Fibroblast of peridontal ligament (primary cell): ENCODE results near the gene TOP1.

Experiments
- DNase-seq: peaks from one replicate; pipeline ENCODE4 v3.0.0-alpha.2; 2010; ENCODE audit errors: extremely low read depth

TOP1 gene

DNA sequence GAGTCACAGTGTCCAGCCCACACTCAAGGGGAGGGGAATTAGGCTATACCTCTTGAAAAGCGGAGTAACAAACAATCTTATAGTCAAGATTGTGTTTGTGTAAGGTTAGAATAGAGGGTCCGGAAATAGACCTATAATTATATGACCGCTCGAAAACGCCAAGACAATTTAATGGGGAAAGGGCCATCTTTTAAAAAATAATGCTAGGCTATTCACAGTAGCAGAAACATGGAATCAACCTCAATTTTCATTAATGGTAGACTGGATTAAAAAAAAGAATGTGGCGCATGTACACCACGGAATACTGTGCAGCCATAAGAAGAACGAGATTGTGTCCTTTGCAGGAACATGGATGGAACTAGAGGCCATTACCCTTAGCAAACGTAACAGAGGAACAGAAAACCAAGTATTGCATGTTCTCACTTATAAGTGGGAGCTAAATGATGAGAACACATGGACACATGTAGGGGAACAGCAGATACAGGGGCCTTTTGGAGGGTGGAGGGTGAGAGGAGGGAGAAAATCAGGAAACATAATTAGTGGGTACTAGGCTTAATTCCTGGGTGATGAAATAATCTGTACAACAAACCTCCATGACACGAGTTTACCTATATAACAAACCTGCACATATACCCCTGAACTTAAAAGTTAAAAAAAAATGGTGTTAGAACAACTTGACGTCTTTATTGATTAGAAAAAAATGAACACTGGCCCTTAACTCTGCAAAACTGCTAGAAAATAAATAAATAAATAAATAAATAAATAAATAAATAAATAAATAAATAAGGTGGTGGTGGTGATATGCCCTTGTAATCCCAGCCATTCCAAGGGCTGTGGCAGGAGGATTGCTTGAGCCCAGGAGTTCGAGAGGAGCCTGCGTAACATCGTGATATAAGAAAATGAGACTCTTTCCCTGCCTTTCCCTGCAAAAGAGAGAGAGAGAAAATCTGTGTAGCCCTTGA lies 30.3 kb downstream of the TOP1 start:
- DNase-seq = no peak

DNA sequence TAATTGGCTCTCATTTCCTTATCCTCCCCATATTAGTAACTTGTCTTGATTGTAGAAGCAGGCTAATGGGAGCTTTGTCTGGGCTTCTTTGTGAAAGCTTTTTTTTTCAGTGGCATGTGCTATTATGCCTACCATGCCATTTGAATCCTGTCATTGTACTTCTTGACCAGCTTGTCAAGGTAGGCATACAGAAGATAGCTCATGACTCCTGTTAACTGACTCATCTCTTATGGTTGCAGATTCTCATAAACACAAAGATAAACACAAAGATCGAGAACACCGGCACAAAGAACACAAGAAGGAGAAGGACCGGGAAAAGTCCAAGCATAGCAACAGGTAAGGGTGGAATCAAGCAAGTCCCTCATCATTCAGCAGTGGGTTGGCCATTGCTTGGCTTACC lies 32.5 kb downstream of the TOP1 start:
- DNase-seq = no peak

DNA sequence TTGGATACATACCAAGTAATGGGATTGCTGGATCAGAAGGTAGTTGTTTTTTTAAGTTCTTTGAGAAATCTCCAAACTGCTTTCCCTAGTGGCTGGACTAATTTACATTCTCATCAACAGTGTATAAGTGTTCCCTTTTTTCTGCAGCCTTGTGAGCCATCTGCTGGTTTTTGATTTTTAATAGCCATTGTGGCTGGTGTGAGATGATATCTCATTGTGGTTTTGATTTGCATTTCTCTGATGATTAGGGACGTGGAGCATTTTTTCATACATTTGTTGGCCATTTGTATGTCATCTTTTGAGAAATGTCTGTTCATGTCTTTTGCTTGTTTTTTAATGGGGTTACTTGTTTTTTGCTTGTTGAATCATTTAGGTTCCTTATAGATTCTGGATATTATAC lies 34.8 kb downstream of the TOP1 start:
- no peak for DNase-seq

DNA sequence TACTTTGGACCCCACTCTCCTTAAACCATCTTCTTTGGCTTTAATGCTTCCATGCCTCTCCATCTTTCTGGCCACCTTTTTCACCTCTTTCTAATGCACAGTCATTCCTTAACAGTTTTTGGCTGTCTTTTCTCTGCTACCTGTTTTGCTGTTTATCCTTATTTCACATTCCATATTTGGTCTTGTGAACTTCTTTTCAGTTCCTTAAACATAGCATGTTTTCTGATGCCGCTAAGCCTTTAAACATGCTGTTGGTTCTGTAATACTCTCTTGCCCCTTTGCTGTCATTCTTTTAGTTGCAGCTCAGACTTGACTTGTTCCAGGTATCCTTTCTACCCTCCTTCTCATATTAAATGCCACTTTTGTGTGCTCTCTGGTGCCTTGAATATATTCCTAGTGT lies 35.8 kb downstream of the TOP1 start:
- no peak for DNase-seq

DNA sequence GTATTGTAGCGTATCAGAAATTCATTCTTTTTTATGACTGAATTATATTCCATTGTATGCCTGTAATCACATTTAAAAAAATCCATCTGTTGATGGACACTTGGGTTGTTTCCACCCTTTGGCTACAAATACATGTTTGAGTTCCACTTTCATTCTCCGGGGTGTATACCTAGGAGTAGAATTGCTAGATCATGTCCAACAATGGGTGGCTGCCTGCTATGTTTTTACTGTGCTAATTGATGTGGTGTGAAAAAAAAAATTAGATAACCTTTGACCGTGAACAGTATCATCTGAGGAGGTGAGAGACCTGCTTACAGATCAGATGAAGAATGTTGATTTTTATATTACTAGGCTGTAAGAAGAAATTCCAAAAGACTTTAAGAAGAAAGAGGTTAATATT lies 37.1 kb downstream of the TOP1 start:
- DNase-seq = no peak

DNA sequence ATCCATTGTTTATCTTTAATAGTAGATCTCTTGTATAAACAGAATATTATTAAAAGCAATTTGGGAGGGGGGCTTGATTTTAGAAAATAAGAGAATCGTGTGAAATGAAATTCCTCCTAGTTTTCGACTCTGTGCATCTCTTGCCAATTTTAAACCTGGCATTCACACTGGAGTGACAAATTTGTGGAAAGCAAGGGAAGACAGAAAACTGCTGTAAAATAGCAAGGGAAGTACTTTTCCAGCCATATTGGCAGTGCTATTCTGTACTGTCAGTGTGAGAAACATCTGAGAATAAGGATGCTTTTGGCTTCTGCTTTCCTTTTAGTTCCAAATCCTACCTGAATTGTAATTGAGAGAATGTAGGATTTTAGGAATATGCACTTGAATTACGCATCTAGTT lies 40.2 kb downstream of the TOP1 start:
- DNase-seq = no peak

DNA sequence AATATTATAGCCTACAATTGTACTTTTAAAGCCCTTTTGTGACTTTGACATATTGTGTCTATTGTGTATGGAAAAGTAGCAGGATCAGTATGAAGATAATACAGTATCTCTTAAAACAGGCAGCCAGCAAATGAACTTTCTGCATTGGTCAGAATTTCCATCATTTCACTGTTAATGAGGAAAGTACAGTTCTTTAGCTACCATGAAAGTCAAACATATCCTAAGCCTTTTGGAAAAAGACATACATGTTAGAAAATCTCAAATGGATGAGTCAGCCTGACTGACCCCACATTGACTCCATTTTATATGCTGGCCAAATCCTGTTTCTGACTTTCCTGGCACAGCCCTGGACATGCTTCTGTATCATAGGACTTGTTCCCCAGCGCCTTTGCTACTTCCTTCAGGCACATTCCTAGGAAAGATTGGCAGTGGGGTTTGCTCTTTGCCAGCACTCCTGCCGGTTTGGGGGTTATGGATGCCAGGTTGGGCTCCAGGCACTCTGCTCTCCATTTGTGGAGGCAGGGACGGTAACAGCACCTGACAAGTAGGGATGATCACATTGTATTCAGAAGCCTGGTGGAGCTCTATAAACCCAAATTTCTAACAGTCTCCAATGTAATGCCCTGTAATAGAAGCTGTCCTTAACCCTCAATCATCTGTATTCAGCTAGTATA lies 43.7 kb downstream of the TOP1 start:
- peak; percentile 89 for DNase-seq

DNA sequence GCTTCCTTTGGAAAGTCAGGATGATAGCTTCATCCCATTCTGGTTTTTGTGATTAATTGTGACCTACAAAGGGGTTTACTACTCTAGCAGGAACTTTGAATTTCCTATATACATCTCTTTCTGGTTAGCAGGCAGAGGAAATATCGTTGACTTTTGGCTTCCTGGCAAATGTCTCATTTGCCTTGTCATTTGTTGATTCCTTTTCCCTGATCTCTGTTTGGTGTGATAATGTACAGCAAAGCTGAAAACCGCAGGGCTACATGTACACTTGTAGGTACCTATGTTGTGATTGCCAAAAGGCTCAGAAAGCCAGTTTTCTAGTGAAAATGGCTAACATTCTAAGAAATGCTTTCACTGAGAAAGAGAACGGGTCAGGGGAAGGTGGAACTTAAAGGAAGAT lies 44.3 kb downstream of the TOP1 start:
- no peak for DNase-seq

DNA sequence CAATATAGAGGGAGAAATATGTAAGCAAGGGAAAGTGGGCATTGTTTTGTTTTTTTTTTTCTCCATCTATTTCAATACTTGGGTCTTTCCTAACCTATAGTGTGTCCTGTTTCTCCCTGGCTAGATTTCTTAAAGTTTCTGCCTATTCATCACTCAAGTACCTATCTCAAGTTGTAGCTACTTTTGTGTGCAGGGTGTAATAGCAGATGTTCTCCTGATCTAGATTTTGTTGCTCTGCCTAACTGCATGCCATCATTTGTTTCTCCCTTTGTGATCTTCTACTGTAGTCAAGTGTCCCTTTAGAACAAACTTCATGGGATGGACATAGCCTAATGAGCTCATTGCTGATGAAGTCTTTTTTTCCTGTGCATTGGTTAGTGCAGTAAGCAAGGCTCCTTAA lies 45.8 kb downstream of the TOP1 start:
- no peak for DNase-seq

DNA sequence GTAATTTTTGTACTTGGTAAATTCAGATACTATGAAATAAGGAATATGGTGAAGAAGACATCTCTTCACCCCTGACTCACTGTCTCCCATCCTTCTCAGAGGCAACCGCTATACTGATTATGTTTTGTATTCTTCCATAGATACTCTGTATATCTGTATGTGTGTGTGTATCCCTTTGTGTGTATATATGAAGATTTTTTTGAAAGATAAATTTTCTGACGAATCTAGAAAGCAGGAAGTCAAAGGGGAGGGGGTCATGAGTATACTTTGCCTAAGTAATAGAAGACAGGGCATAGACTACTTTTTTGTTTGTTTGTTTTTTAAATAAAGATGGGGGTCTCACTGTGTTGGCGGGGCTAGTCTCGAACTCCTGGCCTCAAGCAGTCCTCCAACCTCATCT lies 48.2 kb downstream of the TOP1 start:
- DNase-seq = no peak

DNA sequence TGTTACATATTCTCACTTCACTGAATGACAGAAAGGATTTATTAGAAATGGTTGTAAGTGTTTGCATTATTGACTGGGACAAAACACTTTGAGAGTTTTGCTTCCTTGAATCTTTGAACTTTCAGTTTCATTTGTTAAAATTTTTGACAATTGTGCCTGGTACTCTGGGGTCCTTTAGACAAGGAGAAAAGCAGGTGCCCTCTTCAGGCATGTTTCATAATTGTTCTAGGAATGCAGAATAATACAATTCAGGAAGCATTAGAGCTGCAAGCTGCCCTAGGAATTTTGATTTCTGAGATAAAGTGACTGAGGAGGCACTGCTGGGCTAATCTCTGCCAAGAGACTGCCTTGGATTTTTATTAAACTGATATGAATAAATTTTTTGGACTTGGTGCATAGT lies 49.7 kb downstream of the TOP1 start:
- DNase-seq = peak; percentile 75

DNA sequence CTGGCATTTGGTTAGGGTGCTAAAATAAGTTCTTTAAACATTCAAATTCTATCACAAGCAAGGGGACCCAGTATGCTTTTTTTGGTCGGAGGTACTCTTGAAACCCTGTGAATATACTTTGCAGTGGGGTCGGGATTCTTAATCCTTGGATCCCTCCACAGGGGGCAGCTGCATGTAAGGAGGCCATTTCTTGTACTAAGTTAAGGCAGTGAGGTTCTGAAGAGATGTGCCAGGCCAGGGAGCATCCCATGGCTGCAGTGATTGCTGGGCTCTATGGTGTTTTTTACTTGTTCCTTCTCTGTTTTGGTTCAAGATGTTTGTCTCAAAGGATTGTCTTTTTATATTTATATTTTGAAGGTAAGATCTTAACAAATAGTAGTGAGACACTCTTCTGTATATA lies 50.4 kb downstream of the TOP1 start:
- no peak for DNase-seq

DNA sequence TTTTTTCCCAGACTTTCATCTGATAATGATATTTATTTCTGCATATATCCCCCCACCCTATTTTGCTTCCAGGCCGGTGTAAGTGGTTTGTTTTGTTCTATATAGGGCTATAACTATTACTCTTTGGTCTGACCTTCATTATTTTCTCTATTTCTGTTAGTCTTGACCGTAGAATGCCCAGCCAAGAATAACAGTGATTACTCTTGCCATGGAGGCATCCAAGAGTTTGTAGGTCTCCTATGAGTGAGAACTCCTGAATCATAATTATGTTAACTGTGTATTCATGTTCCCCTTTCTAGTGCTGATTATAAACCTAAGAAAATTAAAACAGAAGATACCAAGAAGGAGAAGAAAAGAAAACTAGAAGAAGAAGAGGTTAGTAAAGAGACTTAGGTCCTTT lies 52.2 kb downstream of the TOP1 start:
- peak; percentile 37 for DNase-seq

DNA sequence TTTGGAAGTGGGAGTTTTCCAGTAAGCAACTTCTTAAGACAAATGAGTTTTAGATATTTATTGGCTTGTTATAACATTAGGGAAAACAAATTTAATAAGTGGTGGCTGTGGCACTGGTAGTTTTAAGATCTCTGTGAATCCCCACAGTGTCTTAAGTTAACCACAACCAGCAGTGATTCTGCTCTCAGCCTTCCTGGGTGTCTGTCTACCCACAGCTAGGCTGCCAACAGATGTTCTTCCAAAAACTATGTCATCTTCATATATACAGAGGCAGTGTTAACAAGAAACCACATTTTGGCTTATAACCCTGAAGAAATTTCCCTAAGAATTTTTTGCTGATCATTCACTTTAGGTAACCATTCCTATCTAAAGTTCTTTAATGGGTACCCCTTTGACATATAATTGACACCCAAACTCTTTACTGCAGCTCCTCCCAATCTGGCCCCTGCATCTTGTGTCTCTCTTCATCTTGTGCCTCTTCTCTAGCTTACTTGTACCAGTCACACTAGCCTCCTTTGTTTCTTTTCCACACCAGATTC lies 52.7 kb downstream of the TOP1 start:
- peak; percentile 79 for DNase-seq

DNA sequence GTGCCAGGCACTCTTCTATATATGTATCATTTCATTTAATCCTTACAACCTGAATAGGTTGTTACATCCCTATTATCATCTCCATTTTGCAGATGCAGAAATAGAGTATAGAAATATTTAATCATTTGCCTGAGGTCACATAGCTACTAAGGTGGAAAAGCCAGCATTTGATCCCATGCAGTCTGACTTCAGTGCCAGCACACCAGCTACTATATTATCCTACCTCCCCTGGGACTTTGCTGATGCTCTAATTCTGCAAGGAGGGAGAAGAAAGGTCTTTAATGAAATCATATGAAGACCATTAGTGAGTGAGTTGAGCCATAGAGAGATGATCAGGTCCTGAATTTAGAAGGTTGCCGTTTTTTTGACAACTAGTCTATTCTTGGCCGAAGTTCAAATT lies 53.7 kb downstream of the TOP1 start:
- DNase-seq = no peak

DNA sequence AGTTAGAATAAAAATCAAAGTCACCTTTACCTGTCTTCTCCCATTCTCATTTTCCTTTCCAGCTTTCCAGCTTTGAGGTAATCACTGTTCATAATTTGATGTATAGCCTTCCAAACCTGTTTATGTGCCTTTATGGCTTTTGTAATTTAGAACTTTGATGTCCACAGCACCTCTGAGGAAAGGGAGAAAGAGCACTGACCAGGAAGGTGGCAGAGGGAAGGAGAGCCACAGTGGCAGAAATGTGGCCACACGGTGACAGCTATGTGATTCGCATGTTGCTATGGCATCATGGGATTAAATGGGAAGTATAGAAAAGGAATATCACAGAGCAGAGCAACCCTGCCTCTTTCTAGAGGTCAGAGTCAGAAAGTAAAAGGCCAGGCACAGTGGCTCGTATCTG lies 57.0 kb downstream of the TOP1 start:
- no peak for DNase-seq

DNA sequence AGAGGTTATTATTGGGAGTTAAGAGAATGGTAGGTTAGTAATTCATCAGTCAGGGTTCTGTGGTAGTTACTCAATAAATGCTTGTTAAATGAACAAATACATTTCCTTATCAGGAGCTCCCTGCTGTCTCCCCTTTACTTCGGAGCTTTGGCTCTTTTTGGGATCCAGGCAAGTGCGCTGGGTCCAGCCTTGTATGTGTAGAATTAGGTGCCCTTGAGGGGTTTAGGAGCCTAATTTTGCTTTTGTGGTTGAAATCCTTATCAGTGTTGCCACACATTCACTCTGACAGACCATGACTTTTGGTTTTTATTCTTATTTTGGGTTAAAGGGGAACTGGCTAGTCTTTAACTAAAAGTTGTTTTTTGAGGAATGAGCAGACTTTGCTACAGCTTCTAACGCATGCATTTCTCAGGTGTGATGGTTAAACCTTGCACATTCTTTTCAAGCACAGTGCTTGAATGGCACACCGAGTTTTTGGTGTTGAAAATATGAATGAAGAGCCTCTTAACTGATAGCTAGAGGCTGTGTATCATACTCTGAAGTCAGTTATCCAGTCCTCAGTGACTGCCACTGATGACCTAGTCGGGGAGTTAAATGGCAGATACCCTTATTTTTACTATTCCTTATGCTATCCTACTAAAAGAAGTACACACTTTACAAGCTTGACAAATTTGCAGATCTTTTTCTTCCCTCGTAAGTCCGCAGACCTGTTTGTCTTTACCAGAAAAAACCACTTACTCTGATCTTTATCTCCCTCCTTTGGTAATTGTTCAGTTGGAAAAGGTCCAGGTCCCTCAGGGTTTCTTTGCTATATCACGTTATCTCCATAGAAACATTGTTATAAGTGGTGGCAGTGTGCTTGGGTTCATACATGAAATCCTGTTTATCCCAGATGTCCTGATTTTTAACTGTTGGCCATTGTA lies 58.0 kb downstream of the TOP1 start:
- no peak for DNase-seq

DNA sequence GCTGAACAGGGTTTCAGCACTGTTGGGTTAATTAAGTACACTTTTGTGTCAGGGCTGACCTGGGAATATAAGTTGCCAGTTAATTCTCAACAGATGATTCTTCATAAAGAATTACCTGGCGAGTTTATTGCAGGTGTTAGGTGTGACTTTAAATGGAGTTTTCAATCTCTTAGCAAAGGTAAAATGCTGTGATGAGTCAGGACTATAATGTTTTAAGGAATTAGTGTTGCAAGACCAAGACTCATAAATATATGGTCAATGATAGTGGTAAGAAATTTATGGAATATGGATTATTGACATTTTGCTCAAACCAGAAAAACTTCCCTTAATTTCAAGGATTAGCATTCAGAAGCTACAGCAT lies 58.7 kb downstream of the TOP1 start:
- no peak for DNase-seq

DNA sequence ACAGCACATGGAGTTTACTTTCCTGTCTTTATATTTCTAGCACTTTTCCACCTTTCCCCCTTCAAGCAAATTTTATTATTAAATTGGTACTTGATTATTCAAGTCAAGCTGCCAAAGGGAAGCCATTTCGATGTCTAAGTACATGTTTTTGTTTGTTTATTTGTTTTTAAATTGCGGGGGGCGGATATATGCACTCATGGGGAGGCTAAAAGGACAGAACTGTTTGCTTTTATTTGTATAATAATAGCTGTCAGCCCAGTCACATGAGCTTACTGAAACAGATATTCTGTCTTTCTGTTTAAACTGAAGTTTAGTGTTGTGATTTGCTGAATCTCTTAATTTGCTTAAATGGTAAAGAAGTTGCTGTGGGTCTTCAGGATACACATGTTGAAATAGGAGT lies 59.2 kb downstream of the TOP1 start:
- DNase-seq = no peak

DNA sequence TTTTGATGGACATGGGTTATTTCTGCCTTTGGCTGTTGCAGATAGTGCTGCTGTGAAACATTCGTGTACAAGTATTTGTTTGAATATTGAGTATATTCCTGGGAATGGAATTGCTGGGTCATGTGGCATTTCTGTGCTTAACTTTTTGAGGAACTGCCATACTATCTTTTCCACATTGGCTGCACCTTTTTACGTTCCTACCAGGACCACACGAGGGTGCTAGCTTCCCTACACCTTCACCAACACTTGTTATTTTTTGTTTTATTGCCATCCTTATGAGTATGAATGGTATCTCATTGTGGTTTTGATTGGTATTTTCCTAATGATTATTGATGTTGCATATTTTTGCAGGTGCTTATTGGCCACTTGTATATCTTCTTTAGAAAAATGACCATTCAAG lies 60.9 kb downstream of the TOP1 start:
- no peak for DNase-seq

DNA sequence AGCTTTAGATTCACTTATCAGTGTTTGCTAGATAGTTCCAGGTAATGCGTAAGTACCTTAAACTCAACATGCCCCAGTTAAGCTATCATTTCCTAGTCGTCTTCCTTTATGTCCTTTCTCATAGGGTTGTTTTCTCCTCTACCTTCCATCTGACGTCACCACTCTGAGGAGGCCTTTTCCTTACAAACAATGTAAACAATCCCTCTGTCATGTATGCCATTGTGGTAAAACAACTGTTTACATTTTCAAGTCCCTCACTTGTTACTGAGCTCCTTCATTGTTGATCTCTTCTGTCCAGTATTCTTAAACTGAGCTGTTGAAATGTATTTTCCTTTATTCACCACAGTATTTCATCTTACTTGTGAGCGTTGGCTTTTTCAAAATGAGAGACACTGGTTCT lies 63.3 kb downstream of the TOP1 start:
- DNase-seq = peak; percentile 44
